Endodermal cell (in vitro differentiated cells): ENCODE data around the gene RBM38. TPM values are rescaled to one million over a fixed set of nuclear protein-coding genes. Genes with fewer than 3 reads are reported as not detected.
A peak's percentile ranks its signal among the peaks of the same experiment; 100 is the strongest.

Experiments
- DNase-seq: peaks from one replicate; pipeline ENCODE4 v3.0.0-alpha.2; 2017
- H3K27ac ChIP-seq: 2 replicates; pipeline ENCODE4 v1.5.1; 2013; ENCODE audit warnings: mild to moderate bottlenecking, low read depth, low read length, moderate library complexity
- H3K27me3 ChIP-seq: 2 replicates; pipeline ENCODE4 v1.6.1; 2013; ENCODE audit warnings: mild to moderate bottlenecking, low read length, moderate library complexity; ENCODE audit not compliant: insufficient read depth, control insufficient read depth, poor library complexity, severe bottlenecking
- H3K36me3 ChIP-seq: 2 replicates; pipeline ENCODE4 v1.7.0; 2013; ENCODE audit warnings: mild to moderate bottlenecking, low read length, moderate library complexity; ENCODE audit not compliant: control insufficient read depth, insufficient read depth
- H3K4me1 ChIP-seq: one replicate; pipeline ENCODE4 v1.7.0; 2013; ENCODE audit warnings: low read length; ENCODE audit not compliant: control insufficient read depth, insufficient read depth
- H3K4me3 ChIP-seq: 2 replicates; pipeline ENCODE4 v1.5.1; 2013; ENCODE audit warnings: mild to moderate bottlenecking, low read length, moderate library complexity
- H3K9ac ChIP-seq: 2 replicates; pipeline ENCODE4 v1.6.1; 2013; ENCODE audit warnings: mild to moderate bottlenecking, low read length, moderate library complexity; ENCODE audit not compliant: poor library complexity, severe bottlenecking; ENCODE audit errors: extremely low read depth
- H3K9me3 ChIP-seq: 2 replicates; pipeline ENCODE4 v1.6.1; 2013; ENCODE audit warnings: mild to moderate bottlenecking, low read length, moderate library complexity; ENCODE audit not compliant: control insufficient read depth
- H3K27ac Mint-ChIP-seq: 2 replicates; pipeline ENCODE4 v1.8.0; 2020; ENCODE audit warnings: mixed read lengths
- H3K27me3 Mint-ChIP-seq: 2 replicates; pipeline ENCODE4 v1.8.0; 2021; ENCODE audit warnings: mild to moderate bottlenecking, mixed read lengths; ENCODE audit not compliant: insufficient read depth
- H3K36me3 Mint-ChIP-seq: 2 replicates; pipeline ENCODE4 v1.8.0; 2020; ENCODE audit warnings: low read depth, mixed read lengths
- H3K4me1 Mint-ChIP-seq: 2 replicates; pipeline ENCODE4 v1.8.0; 2020; ENCODE audit warnings: mixed read lengths
- H3K4me3 Mint-ChIP-seq: 2 replicates; pipeline ENCODE4 v1.8.0; 2020; ENCODE audit warnings: mild to moderate bottlenecking, moderate library complexity, mixed read lengths
- H3K9me3 Mint-ChIP-seq: 2 replicates; pipeline ENCODE4 v1.8.0; 2020; ENCODE audit warnings: mild to moderate bottlenecking, mixed read lengths
- CTCF ChIP-seq: fragments of 200-600 bp; sonication (generic); conservative IDR thresholded peaks from 2 replicates; pipeline ENCODE4 v1.5.0; 2021; ENCODE audit warnings: antibody characterized with exemption, mild to moderate bottlenecking
- WGBS, 2 experiments: methylation state at CpG; one replicate each; pipeline versions ENCODE4 v1.1.5 to v1.1.7; 2013; ENCODE audit warnings: missing lambda C conversion rate in 2 of 2, mixed read lengths in 1 of 2; ENCODE audit not compliant: insufficient coverage in 1 of 2, insufficient read length in 1 of 2; 5-methylcytosine and 5-hydroxymethylcytosine counted together
- total RNA-seq, 2 donors: library from RNA; stranded (reverse); fragmentation: NEBNext Ultra II Directional in 1 of 2; extraction: Animal tissue kit (Norgen Biotek cat#: 25700) in 1 of 2; gene quantifications; 2 replicates in 1 of 2; 3 replicates in 1 of 2; pipeline ENCODE4 v1.2.1, GENCODE V29; 2021

Gene RBM38
- total RNA-seq, 2 donors from 2014 or later, result 29.0 to 30.2 TPM

GRCh38 chr20:57389695-57390603, 1.2 kb upstream of the RBM38 start:
- H3K4me1 Mint-ChIP-seq, result peaks cover 12% of the 10 kb centered on the region
- no peaks in the 10 kb centered on the region for H3K9me3 ChIP-seq
- peaks cover 7% of the 10 kb centered on the region for H3K4me1 ChIP-seq
- peaks cover 2% of the 10 kb centered on the region for H3K36me3 ChIP-seq
- peaks cover 14% of the 10 kb centered on the region for H3K27me3 Mint-ChIP-seq
- no peak for TF ChIP-seq CTCF
- H3K27me3 ChIP-seq, result peaks cover 16% of the 10 kb centered on the region
- WGBS, 2 experiments, result 38 to 42% methylated on average over 25 to 52 of the region's 52 CpGs
- peaks cover 21% of the 10 kb centered on the region for H3K36me3 Mint-ChIP-seq
- H3K4me3 ChIP-seq, result no peak overlapping the region
- H3K9me3 Mint-ChIP-seq, result no peaks in the 10 kb centered on the region
- H3K9ac ChIP-seq, result no peak overlapping the region
- H3K27ac ChIP-seq, result no peak overlapping the region
- DNase-seq, result peak; percentile 75
- peak overlapping the region; percentile 66 for H3K27ac Mint-ChIP-seq
- H3K4me3 Mint-ChIP-seq, result peak overlapping the region; percentile 75

GRCh38 chr20:57391439-57392301, 474 bp downstream of the RBM38 start:
- H3K9ac ChIP-seq, result peak overlapping the region; percentile 34
- WGBS, 2 experiments, result 1 to 3% methylated on average over 28 to 83 of the region's 98 CpGs
- peak overlapping the region; percentile 80 for H3K4me3 ChIP-seq
- peak overlapping the region; percentile 75 for H3K4me3 Mint-ChIP-seq
- peaks cover 24% of the 10 kb centered on the region for H3K36me3 Mint-ChIP-seq
- no peak overlapping the region for H3K27ac ChIP-seq
- peaks cover 16% of the 10 kb centered on the region for H3K27me3 ChIP-seq
- no peak for TF ChIP-seq CTCF
- DNase-seq, result no peak
- peaks cover 14% of the 10 kb centered on the region for H3K27me3 Mint-ChIP-seq
- H3K27ac Mint-ChIP-seq, result peak overlapping the region; percentile 49
- no peaks in the 10 kb centered on the region for H3K9me3 ChIP-seq
- H3K36me3 ChIP-seq, result peaks cover 12% of the 10 kb centered on the region
- H3K4me1 Mint-ChIP-seq, result peaks cover 18% of the 10 kb centered on the region
- H3K9me3 Mint-ChIP-seq, result no peaks in the 10 kb centered on the region
- peaks cover 7% of the 10 kb centered on the region for H3K4me1 ChIP-seq

- peak overlapping the region; percentile 80 for H3K4me3 ChIP-seq
- H3K27ac Mint-ChIP-seq, result peak overlapping the region; percentile 81
- 58 to 77% methylated on average over 8 to 33 of the region's 33 CpGs for WGBS, 2 experiments
- H3K4me3 Mint-ChIP-seq, result peak overlapping the region; percentile 75
- no peak for TF ChIP-seq CTCF
- no peak for DNase-seq
- peaks cover 18% of the 10 kb centered on the region for H3K4me1 Mint-ChIP-seq
- peaks cover 14% of the 10 kb centered on the region for H3K27me3 Mint-ChIP-seq
- H3K27me3 ChIP-seq, result peaks cover 16% of the 10 kb centered on the region
- no peak overlapping the region for H3K9ac ChIP-seq
- H3K9me3 ChIP-seq, result no peaks in the 10 kb centered on the region
- no peaks in the 10 kb centered on the region for H3K9me3 Mint-ChIP-seq
- peaks cover 7% of the 10 kb centered on the region for H3K4me1 ChIP-seq
- H3K27ac ChIP-seq, result no peak overlapping the region
- H3K36me3 Mint-ChIP-seq, result peaks cover 32% of the 10 kb centered on the region
- peaks cover 21% of the 10 kb centered on the region for H3K36me3 ChIP-seq
Measured at GRCh38 chr20:57392512-57393271, 1.5 kb downstream of the RBM38 start.
